Peyer's patch (tissue), 4 donors: Measurements from ENCODE around the gene SLC41A2. TPM values are rescaled to one million over a fixed set of nuclear protein-coding genes. Genes with fewer than 3 reads are reported as not detected.
A peak's percentile ranks its signal among the peaks of the same experiment; 100 is the strongest.

Source experiments
- DNase-seq, 3 donors: peaks; one replicate each; pipeline ENCODE4 v3.0.0-alpha.2; 2017 to 2019
- H3K27ac ChIP-seq, 4 donors: fragments of 200-600 bp; sonication (generic); one replicate each; pipeline ENCODE4 v1.5.1; 2016 to 2019
- H3K27me3 ChIP-seq, 2 donors: fragments of 200-600 bp; sonication (generic); one replicate each; pipeline ENCODE4 v1.5.1; 2019
- H3K36me3 ChIP-seq, 3 donors: fragments of 200-600 bp; sonication (generic); one replicate each; pipeline ENCODE4 v1.5.1; 2016 to 2019
- H3K4me1 ChIP-seq, 4 donors: fragments of 200-600 bp; sonication (generic); one replicate each; pipeline ENCODE4 v1.5.1; 2016 to 2019
- H3K4me3 ChIP-seq, 4 donors: fragments of 200-600 bp; sonication (generic); 1 replicate in 3 of 4; 2 replicates in 1 of 4; pipeline ENCODE4 v1.5.1; 2016 to 2019; ENCODE audit warnings: mild to moderate bottlenecking in 1 of 4
- H3K9me3 ChIP-seq, 4 donors: fragments of 200-600 bp; sonication (generic); one replicate each; pipeline ENCODE4 v1.5.1; 2016 to 2019; ENCODE audit warnings: mild to moderate bottlenecking in 1 of 4
- POLR2A ChIP-seq, 2 donors: fragments of 450-650 bp; IDR thresholded peaks; one replicate each; pipeline ENCODE4 v1.5.1; 2017; ENCODE audit warnings: antibody characterized with exemption in 2 of 2, mild to moderate bottlenecking in 2 of 2, moderate library complexity in 2 of 2
- total RNA-seq, 4 donors: library from RNA; depleted of rRNA; stranded (reverse); fragments of >200 nt; gene quantifications; one replicate each; pipeline ENCODE4 v1.1.0, GENCODE V29; 2016
- TF ChIP-seq, protein P1 (sequence below), 6 experiments: fragments of 450-650 bp in 4 of 6; fragments of 200-600 bp in 2 of 6; sonication (generic) in 1 of 6; IDR thresholded peaks; one replicate each; pipeline ENCODE4 v1.5.1; 2017 to 2019; ENCODE audit warnings: antibody characterized with exemption in 6 of 6, mild to moderate bottlenecking in 3 of 6, moderate library complexity in 1 of 6

The SLC41A2 gene
- total RNA-seq, 4 donors from 2014 or later: 11.6 to 178 (median 114) TPM

DNA sequence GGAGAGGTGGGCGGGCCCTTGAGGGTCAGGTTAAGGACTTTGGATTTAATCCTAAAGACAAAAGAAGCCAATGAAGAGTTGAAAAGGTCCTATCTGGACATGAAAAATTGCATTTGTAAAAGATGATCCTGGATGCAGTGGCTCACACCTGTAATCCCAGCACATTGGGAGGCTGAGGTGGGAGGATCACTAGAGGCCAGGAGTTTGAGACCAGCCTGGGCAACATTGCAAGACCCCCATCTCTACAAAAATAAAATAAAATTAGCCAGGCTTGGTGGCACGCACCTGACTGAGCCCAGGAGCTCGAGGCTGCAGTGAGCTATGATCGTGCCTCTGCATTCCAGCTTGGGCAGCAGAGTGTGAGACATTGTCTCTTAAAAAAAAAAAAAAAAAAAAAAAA, 2.4 kb upstream of the SLC41A2 start:
- Histone ChIP-seq H3K4me3 (no peak overlapping the region), H3K27ac (no peak overlapping the region), H3K9me3 (no peaks in the 10 kb centered on the region), H3K4me1 (peaks cover 0 to 25% (median 5%) of the 10 kb centered on the region in 4 donors), H3K36me3 (no peaks in the 10 kb centered on the region), H3K27me3 (no peaks in the 10 kb centered on the region)
- no peak for DNase-seq
- TF ChIP-seq POLR2A (IDR thresholded peaks at IDR 0.05): no peak
- TF ChIP-seq, protein P1, sequence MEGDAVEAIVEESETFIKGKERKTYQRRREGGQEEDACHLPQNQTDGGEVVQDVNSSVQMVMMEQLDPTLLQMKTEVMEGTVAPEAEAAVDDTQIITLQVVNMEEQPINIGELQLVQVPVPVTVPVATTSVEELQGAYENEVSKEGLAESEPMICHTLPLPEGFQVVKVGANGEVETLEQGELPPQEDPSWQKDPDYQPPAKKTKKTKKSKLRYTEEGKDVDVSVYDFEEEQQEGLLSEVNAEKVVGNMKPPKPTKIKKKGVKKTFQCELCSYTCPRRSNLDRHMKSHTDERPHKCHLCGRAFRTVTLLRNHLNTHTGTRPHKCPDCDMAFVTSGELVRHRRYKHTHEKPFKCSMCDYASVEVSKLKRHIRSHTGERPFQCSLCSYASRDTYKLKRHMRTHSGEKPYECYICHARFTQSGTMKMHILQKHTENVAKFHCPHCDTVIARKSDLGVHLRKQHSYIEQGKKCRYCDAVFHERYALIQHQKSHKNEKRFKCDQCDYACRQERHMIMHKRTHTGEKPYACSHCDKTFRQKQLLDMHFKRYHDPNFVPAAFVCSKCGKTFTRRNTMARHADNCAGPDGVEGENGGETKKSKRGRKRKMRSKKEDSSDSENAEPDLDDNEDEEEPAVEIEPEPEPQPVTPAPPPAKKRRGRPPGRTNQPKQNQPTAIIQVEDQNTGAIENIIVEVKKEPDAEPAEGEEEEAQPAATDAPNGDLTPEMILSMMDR (IDR thresholded peaks at IDR 0.05): no peak

DNA sequence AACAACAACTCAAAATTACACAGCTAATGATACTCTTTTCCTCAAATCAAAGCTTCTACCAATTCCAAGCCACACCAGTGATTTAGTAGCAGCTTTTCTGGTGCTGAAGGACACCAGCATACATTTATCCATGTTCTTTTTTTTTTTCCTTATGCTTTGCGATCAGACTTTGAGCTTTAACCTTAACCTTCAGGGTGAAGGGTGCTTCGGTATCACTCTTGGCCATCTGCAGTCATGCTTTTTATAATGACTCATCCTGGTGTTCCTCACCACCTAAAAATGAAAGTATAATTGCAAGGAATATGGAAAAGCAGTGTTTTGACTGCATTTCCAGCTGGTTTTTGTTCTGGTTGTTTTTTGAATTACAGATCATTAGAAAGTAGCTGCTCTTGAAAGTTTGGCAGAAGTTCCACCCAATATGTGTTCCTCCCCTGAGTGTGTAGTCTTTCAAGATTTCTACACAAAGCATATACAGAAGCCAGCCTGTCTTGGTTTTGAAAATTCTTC, 1.3 kb upstream of the SLC41A2 start:
- no peaks in the 10 kb centered on the region for H3K36me3 ChIP-seq
- TF ChIP-seq, protein P1 (IDR thresholded peaks at IDR 0.05): no peak
- no peak for TF ChIP-seq POLR2A (IDR thresholded peaks at IDR 0.05)
- H3K9me3 ChIP-seq: no peaks in the 10 kb centered on the region
- H3K27ac ChIP-seq: peak overlapping the region in 3 of 4 donors; percentile 84 to 97 (median 92)
- H3K4me3 ChIP-seq: peak overlapping the region in 2 of 4 donors; percentile 99
- no peak for DNase-seq
- H3K4me1 ChIP-seq: peaks cover 0 to 25% (median 5%) of the 10 kb centered on the region in 4 donors
- H3K27me3 ChIP-seq: no peaks in the 10 kb centered on the region

- no peaks in the 10 kb centered on the region for H3K36me3 ChIP-seq
- H3K4me3 ChIP-seq: peak overlapping the region; percentile 86 to 99 (median 94)
- no peaks in the 10 kb centered on the region for H3K9me3 ChIP-seq
- peak overlapping the region; percentile 81 to 97 (median 88) for H3K27ac ChIP-seq
- DNase-seq: no peak
- peaks cover 0 to 25% (median 5%) of the 10 kb centered on the region in 4 donors for H3K4me1 ChIP-seq
- no peak for TF ChIP-seq POLR2A (IDR thresholded peaks at IDR 0.05)
- TF ChIP-seq, protein P1 (IDR thresholded peaks at IDR 0.05): peak in 1 of 6 experiments; percentile 10
- H3K27me3 ChIP-seq: no peaks in the 10 kb centered on the region
Observed at GRCh38 chr12:104958805-104959334, 780 bp upstream of the SLC41A2 start.

GRCh38 chr12:104957719-104958000, 430 bp downstream of the SLC41A2 start:
- DNase-seq: peak in 2 of 3 donors; percentile 47 to 67
- Histone ChIP-seq H3K4me1 (peaks cover 0 to 25% (median 5%) of the 10 kb centered on the region in 4 donors), H3K27me3 (no peaks in the 10 kb centered on the region), H3K36me3 (no peaks in the 10 kb centered on the region), H3K4me3 (peak overlapping the region; percentile 86 to 99 (median 94)), H3K9me3 (no peaks in the 10 kb centered on the region), H3K27ac (peak overlapping the region; percentile 81 to 97 (median 88))
- TF ChIP-seq, protein P1 (IDR thresholded peaks at IDR 0.05): no peak
- TF ChIP-seq POLR2A (IDR thresholded peaks at IDR 0.05): no peak

GRCh38 chr12:104956870-104957718, 996 bp downstream of the SLC41A2 start:
- peaks cover 0 to 25% (median 5%) of the 10 kb centered on the region in 4 donors for H3K4me1 ChIP-seq
- H3K36me3 ChIP-seq: no peaks in the 10 kb centered on the region
- H3K27ac ChIP-seq: peak overlapping the region; percentile 81 to 97 (median 88)
- no peak for DNase-seq
- H3K9me3 ChIP-seq: no peaks in the 10 kb centered on the region
- H3K4me3 ChIP-seq: peak overlapping the region; percentile 86 to 99 (median 94)
- no peaks in the 10 kb centered on the region for H3K27me3 ChIP-seq
- TF ChIP-seq, protein P1 (IDR thresholded peaks at IDR 0.05): no peak
- TF ChIP-seq POLR2A (IDR thresholded peaks at IDR 0.05): no peak
